NCI-H1436 (cell line): Measurements from ENCODE around the gene MGRN1.

Experiments used
- DNase-seq: peaks from one replicate; lab custom pipeline; 2025; lab: John Stamatoyannopoulos, UW

MGRN1 gene

GRCh38 chr16:4675864-4676786, 51.5 kb downstream of the MGRN1 start:
- no peak for DNase-seq

GRCh38 chr16:4676831-4677230, 52.2 kb downstream of the MGRN1 start:
- no peak for DNase-seq

DNA sequence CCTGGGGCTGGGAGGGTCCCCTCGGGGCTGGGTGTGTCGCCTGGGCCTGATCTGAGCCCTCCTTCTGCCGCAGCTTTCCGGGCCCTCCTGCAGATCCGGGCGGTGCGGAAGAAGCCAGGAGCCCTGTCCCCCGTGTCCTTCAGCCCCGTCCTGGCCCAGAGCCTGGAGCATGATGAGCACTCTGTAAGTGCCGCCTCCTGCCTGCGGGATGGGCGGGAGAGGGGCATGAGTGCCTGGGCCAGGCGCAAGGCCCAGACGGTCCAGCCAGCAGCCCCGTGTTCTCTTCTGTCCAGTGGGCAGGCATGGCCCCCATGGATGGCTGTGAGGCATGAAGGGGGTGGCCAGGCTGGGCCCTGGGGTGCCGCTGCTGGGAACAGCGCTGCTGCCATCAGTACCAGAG, 52.8 kb downstream of the MGRN1 start:
- DNase-seq: no peak

DNA sequence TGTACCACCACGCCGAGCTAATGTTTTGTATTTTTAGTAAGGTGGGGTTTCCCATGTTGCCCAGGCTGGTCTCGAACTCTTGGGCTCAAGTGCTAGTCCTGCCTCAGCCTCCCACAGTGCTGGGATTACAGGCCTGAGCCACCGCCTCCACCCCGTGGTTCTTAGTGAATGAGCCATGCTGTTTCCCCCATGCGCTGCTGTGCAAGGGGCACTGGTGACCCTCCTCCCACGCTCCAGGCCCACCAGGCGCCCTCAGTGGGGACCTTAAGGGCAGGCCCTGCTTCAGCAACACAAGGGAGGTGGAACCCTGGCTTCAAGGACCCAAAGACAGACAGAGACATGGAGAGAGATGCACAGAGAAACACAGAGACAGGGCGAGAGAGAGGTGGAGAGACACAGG, 53.4 kb downstream of the MGRN1 start:
- no peak for DNase-seq

DNA sequence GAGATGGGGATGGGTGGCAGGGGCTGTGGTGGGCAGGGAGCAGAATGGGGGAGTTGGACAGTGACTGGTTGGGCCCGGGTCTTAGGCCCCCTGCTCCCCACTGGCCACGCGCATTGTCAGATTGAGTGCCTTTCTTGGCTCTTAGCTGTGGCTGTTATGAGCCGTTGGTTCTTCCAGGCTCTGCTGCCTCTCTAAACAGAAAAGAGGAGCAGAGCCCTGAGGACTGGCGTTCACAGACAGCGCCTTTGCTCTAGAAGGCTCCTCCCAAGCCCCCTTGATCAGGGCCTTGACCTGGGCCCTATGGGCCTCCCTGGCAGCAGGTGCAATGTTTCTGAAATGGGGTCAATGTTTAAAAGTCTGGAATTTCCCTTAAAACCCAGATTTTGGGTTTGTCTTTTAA, 54.0 kb downstream of the MGRN1 start:
- no peak for DNase-seq

GRCh38 chr16:4679156-4679849, 54.7 kb downstream of the MGRN1 start:
- DNase-seq: peak; percentile 23

DNA sequence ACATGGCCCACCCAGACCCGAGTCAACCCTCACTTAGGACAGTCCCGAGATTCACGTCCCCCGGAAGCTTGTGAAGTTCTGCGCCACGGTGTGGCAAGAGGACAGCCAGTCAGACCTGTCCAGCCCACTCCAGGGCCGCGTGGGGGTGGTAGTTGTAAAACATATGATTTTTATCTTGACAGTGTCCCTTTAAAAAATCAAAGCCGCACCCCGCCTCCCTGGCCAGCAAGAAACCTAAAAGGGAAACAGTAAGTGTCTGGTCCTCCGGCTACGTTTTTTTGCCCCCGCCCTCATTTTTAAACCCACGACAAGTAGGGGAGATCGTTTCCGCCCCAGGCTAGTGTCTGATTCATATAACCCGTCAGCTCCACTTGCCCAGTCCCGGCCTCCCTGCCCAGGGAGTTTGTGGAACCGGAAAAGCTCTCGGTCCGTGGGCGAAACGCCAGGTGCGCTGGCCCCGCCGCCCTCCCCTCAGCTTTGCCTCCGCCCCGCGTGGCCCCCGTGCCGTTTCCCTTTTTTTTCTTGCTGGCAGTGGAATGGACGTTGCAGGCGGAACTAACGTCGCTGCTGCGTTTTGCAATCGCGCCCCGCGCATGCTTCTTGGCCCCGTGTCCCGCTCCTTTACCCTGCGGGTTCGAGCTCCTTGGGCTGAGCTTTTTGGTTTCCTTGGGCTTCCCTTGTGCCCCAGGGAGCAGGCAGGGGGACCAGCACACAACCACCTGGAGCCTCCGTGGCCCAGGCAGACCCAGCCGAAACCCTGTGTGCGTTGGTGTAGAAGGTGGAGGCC, 55.4 kb downstream of the MGRN1 start:
- no peak for DNase-seq

GRCh38 chr16:4680673-4681470, 56.2 kb downstream of the MGRN1 start:
- DNase-seq: no peak

DNA sequence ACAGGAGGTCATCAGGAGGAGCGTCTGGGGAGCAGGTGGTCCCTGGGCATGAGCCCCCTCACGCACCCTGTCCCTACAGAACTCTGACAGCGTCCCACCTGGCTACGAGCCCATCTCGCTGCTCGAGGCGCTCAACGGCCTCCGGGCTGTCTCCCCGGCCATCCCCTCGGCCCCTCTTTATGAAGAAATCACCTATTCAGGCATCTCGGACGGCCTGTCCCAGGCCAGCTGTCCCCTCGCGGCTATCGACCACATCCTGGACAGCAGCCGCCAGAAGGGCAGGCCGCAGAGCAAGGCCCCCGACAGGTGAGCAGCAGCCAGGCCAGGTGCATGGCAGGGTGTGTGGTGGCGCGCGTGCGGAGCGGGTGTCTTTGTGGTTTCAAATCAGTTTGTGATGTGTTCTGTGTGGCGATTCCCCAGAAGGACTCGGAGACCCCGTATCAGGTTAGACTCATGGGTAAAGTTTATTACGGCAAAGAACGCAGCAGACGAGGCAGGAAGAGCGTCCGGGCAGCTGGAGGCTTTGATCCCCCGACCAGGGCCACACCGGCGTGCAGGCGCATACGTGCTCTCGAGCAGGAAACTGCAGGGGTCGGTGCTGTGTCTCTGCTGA, 57.0 kb downstream of the MGRN1 start:
- no peak for DNase-seq

GRCh38 chr16:4682084-4682591, 57.5 kb downstream of the MGRN1 start:
- no peak for DNase-seq

DNA sequence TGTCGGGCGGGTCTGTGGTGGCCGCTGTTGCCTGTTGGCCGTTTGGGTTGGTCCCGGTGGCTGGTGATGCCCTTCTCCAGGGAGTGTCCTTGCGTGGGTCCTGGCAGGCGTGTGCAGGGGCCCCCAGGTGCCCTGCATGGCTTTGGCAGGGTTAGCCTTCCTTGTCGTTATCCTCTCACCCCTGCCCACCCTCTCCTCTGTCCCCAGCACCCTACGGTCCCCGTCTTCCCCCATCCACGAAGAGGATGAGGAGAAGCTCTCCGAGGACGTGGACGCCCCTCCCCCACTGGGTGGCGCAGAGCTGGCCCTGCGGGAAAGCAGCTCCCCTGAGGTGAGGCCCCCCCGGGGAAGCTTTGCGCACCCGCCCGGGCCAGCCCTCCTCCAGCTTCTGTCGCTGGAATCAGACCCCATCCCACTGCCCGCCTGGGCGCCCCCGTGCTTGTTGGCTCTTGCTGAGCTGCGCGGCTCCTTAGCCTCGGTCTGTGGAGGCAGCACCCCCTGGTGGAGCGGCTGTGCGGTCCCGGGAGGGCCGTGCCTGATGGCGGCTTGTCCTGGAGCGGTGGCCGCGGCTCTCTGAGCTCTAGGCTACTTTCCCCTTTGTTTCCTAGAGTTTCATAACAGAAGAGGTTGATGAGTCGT, 58.1 kb downstream of the MGRN1 start:
- no peak for DNase-seq

- DNase-seq: no peak
Measured at GRCh38 chr16:4683255-4684057, 58.8 kb downstream of the MGRN1 start.

DNA sequence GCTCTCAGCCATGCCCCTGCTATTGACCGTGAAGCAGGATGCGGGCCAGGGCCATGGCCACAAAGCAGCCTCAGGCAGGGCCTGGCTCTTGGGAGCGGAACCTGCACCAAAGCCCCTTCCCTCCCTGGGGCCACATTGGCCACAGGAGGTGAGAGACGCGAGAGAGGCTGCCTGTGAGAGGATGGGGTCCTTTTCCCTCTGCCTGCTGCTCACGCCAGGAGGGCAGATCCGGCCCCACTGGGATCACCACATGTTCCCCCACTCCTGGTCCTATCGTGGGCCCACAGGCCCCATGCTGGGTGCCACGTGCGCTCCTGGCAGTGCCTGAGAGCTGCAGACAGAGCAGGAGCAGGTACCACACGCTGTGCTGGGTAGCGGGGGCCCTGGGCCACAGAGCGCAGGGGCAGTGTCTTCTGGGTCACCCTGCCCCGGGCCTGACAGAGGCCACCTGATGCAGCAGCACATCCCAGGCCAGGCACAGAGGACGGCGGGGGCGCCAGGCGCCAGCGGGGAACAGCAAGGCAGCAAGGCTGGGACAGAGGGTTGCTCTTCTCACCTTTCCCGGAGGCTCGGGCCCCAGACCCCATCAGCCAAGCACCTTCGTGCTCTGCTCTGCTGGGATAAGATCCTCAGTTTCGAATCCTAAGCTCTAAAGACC, 59.6 kb downstream of the MGRN1 start:
- DNase-seq: no peak

DNA sequence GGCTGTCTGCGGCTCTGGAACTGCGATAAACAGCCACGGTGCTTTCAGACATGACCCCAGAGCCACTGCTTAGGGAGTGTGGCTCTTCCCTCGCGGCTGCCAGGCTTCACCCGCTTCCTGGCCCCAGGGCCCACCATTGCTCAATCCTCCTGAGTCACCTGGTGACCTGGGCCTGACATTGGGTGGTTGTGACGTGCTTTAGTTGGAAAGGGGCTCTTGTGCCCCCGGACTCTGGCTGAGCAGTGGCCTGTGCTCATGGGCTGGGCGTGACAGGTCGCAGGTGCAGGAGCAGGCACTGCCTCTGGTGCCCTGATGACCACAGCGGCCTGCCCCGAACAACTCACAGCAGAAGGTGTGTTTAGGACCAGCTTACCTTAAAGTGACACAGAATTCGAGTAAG, 60.1 kb downstream of the MGRN1 start:
- no peak for DNase-seq

DNA sequence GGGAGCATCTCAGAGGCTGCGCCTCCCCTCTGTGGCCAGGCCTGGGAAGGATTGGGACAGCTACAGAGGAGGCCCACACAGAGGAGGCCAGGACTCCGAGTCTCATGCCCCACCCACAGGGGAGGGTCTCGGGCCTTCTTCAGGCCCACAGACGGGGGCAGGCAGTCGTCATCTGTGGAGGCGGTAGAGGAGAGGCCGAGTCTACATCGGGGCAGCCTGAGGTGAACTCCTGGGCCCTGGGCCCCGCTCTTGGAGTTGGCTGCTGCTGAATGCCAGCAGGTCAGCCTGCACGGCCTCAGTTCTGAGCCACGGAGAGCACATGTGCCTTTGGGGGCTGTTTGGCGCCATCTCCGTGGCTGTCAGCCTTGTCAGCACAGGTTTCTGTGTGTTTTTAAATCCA, 60.7 kb downstream of the MGRN1 start:
- no peak for DNase-seq

DNA sequence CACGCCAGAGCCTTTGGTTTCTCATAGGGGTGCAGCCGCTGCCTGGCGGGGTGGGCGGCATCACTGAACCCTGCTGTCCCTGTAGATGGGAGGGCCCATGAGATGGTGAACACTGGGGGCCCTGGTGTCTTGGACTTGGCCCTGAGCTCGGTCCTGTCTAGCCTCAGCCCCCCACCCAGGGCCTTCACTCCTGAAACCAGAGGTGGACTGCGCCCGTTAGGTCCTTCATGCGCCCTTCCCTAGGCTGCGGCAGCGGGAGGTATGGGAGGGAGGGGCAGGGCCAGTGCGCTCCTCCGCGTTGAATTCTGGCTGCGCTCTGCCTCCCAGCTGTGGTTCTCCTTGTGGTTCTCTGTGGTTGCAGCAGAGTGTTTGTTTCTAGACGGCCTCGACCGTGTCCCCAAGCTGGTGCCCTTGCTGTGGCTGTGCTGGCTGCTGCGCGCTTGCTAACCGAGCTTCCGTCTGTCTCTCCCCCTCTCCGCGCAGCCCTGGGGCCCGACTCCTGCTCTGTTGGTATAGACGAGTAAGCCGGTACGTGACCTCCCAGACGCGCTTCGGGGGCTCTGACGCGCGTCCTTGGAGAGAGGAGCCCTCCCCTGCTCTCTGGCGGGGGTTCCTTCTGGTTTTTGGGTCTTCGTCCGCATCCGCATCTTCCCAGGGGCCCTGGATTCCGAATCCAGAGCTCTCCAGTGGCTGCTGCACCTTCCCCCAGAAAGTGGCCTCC, 61.3 kb downstream of the MGRN1 start:
- no peak for DNase-seq

- DNase-seq: no peak
Measured at GRCh38 chr16:4686497-4687210, 62.0 kb downstream of the MGRN1 start.

- no peak for DNase-seq
Measured at GRCh38 chr16:4687416-4687815, 62.8 kb downstream of the MGRN1 start.
